Right atrium auricular region (tissue), 2 donors: Measurements from ENCODE around the gene DAPK1. TPM values are rescaled to one million over a fixed set of nuclear protein-coding genes. Genes with fewer than 3 reads are reported as not detected.

Experiments
- DNase-seq: peaks from one replicate; pipeline ENCODE4 v3.0.0-alpha.2; 2019; ENCODE audit warnings: low spot score
- H3K27ac ChIP-seq, 2 donors: fragments of 200-600 bp; sonication (generic); 1 replicate in 1 of 2; 2 replicates in 1 of 2; pipeline ENCODE4 v1.5.1; 2016 to 2019
- H3K27me3 ChIP-seq, 2 donors: fragments of 200-600 bp; sonication (generic); one replicate each; pipeline versions ENCODE4 v1.5.1 to v1.6.0; 2017 to 2019
- H3K36me3 ChIP-seq: fragments of 200-600 bp; sonication (generic); one replicate; pipeline ENCODE4 v1.5.1; 2016
- H3K4me1 ChIP-seq, 2 donors: fragments of 200-600 bp; sonication (generic); one replicate each; pipeline versions ENCODE4 v1.5.1 to v1.6.0; 2017 to 2019
- H3K4me3 ChIP-seq, 2 donors: fragments of 200-600 bp; sonication (generic); 1 replicate in 1 of 2; 2 replicates in 1 of 2; pipeline ENCODE4 v1.5.1; 2017 to 2019; ENCODE audit warnings: mild to moderate bottlenecking in 1 of 2, moderate library complexity in 1 of 2
- H3K9me3 ChIP-seq, 2 donors: fragments of 200-600 bp; sonication (generic); one replicate each; pipeline ENCODE4 v1.5.1; 2019
- total RNA-seq, 2 donors: library from RNA; depleted of rRNA; stranded (reverse); fragments of >200 nt; gene quantifications; one replicate each; pipeline ENCODE4 v1.1.0, GENCODE V29; 2016
- TF ChIP-seq, protein P1 (sequence below), 2 donors: fragments of 200-600 bp; sonication (generic); IDR thresholded peaks; one replicate each; pipeline ENCODE4 v1.5.1; 2019; ENCODE audit warnings: antibody characterized with exemption in 2 of 2

Gene DAPK1
- total RNA-seq, 2 donors from 2014 or later, result 10.1 to 23.0 TPM

DNA sequence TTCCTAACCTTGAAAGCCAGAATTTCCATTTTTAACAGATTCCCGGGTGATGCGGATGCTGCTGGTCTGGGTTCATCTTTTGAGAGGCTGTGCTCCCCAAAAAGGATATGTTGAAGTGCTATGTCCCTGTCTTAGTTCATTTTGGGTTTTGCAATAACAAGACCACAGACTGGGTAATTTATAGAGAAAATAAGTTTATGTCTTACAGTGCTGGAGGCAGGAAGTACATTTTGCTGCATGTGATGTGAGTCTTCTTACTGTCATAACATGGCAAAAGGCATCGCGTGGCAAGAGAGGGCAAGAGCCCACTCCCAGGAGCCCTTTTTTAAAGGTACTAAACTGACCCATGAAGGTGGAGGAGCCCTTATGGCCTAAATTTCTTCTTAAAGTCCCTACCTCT lies 114.1 kb downstream of the DAPK1 start:
- Histone ChIP-seq H3K36me3 (no peaks in the 10 kb centered on the region), H3K9me3 (no peaks in the 10 kb centered on the region), H3K27ac (no peak overlapping the region), H3K27me3 (no peaks in the 10 kb centered on the region), H3K4me1 (peaks cover 0 to 10% of the 10 kb centered on the region in 2 donors), H3K4me3 (no peak overlapping the region)
- TF ChIP-seq, protein P1, sequence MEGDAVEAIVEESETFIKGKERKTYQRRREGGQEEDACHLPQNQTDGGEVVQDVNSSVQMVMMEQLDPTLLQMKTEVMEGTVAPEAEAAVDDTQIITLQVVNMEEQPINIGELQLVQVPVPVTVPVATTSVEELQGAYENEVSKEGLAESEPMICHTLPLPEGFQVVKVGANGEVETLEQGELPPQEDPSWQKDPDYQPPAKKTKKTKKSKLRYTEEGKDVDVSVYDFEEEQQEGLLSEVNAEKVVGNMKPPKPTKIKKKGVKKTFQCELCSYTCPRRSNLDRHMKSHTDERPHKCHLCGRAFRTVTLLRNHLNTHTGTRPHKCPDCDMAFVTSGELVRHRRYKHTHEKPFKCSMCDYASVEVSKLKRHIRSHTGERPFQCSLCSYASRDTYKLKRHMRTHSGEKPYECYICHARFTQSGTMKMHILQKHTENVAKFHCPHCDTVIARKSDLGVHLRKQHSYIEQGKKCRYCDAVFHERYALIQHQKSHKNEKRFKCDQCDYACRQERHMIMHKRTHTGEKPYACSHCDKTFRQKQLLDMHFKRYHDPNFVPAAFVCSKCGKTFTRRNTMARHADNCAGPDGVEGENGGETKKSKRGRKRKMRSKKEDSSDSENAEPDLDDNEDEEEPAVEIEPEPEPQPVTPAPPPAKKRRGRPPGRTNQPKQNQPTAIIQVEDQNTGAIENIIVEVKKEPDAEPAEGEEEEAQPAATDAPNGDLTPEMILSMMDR (IDR thresholded peaks at IDR 0.05), result no peak
- no peak for DNase-seq

- Histone ChIP-seq H3K27me3 (no peaks in the 10 kb centered on the region), H3K27ac (no peak overlapping the region)
These were observed 114.9 kb downstream of the DAPK1 start for GRCh38 chr9:87612536-87612935.

DNA sequence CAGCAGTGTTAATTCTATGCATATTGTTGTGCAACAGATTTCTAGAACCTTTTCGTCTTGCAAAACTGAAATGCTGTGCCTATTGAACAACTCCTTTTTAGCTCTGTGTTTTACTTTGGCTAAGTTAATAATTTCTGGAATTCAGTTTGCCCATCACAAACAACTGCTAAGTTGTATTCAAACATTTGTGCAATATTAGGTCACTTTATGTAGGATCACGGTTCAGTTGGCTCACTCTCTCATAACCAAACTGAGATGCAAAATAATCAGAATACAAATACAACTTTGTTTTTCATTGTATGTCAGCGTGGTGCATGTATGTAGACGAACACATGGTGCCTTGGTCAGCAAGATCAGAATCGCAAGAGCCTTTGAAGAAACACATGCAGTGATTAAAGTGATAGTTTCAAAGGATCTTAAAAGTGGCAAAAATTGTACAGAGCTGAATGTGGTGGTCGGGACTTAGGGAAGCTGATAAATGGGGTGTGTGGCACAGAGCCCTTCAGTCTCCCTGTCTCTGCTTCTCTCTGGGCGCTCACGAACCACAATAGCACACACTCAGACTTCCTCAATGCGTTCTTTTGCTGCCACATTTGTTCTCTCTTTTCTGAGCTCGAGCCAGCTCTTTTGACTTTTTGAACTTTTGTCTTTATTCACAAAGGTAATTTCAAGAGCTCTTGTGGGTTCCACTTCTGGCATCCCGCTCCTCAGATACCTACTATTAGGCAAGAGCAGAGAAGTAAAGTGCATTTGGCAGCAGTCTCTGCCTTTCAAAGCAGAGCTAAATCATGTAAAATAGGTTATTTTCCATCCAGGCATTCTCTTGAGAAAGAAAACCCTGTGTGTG lies 115.8 kb downstream of the DAPK1 start:
- DNase-seq, result no peak
- Histone ChIP-seq H3K4me3 (no peak overlapping the region), H3K4me1 (peaks cover 0 to 10% of the 10 kb centered on the region in 2 donors), H3K36me3 (no peaks in the 10 kb centered on the region), H3K27me3 (no peaks in the 10 kb centered on the region), H3K27ac (no peak overlapping the region), H3K9me3 (no peaks in the 10 kb centered on the region)
- TF ChIP-seq, protein P1 (IDR thresholded peaks at IDR 0.05), result no peak

More at GRCh38 chr9:87612536-87612935, 114.9 kb downstream of the DAPK1 start:
- Histone ChIP-seq H3K4me1 (peaks cover 0 to 10% of the 10 kb centered on the region in 2 donors), H3K36me3 (no peaks in the 10 kb centered on the region), H3K4me3 (no peak overlapping the region), H3K9me3 (no peaks in the 10 kb centered on the region)
- DNase-seq, result no peak
- TF ChIP-seq, protein P1 (IDR thresholded peaks at IDR 0.05), result no peak

DNA sequence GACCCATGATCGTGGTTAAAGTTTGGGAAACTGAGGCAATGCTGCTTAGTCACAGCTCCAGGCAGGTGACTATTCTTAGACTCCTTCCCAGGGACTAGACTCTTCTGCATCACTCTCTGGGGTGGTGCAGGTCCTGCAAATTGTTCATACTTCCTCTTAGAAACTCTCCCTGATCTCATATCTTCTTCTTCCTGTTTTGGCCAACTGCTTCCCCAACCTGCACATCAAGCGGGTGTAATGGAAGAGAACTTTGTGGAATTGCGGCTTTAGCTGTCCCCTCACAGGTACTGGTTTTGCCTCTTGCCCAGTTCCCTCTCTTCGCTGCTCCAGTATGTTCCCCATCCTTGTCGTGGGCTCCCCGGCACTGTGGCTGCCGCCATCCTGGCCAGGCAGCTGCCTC lies 116.7 kb downstream of the DAPK1 start:
- no peaks in the 10 kb centered on the region for H3K9me3 ChIP-seq
- no peaks in the 10 kb centered on the region for H3K27me3 ChIP-seq
- H3K4me3 ChIP-seq, result no peak overlapping the region
- no peak for DNase-seq
- no peaks in the 10 kb centered on the region for H3K36me3 ChIP-seq
- H3K27ac ChIP-seq, result no peak overlapping the region
- TF ChIP-seq, protein P1 (IDR thresholded peaks at IDR 0.05), result no peak
- H3K4me1 ChIP-seq, result peaks cover 0 to 10% of the 10 kb centered on the region in 2 donors

GRCh38 chr9:87615136-87615535 lies 117.5 kb downstream of the DAPK1 start:
- H3K9me3 ChIP-seq, result no peaks in the 10 kb centered on the region
- no peak for DNase-seq
- no peak overlapping the region for H3K27ac ChIP-seq
- TF ChIP-seq, protein P1 (IDR thresholded peaks at IDR 0.05), result no peak
- no peak overlapping the region for H3K4me3 ChIP-seq
- no peaks in the 10 kb centered on the region for H3K27me3 ChIP-seq
- H3K36me3 ChIP-seq, result no peaks in the 10 kb centered on the region
- H3K4me1 ChIP-seq, result peaks cover 0 to 4% of the 10 kb centered on the region in 2 donors
